Choroid plexus epithelial cell (primary cell): ENCODE data around the gene ZNF268.

Experiments used
- DNase-seq: peaks from one replicate; pipeline ENCODE4 v3.0.0-alpha.2; 2010; ENCODE audit warnings: low read depth
- H3K4me3 ChIP-seq: 2 replicates; pipeline ENCODE4 v1.5.1; 2011; ENCODE audit warnings: low read depth, mild to moderate bottlenecking, control low read depth, low read length, moderate library complexity
- CTCF ChIP-seq: conservative IDR thresholded peaks from 2 replicates; pipeline ENCODE4 v1.5.1; 2011; ENCODE audit warnings: low read depth, mild to moderate bottlenecking, control low read depth, inconsistent platforms, low read length, moderate library complexity

Gene ZNF268

DNA sequence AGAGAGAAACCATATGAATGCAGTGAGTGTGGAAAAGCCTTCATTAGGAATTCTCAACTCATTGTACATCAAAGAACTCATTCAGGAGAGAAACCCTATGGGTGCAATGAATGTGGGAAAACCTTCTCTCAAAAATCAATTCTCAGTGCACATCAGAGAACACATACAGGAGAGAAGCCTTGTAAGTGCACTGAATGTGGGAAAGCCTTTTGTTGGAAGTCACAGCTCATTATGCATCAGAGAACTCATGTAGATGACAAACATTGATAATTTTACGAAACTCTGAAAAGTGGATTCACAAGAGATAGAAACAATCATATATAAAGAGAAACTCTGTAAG is 22.9 kb downstream of the ZNF268 start:
- no peak for DNase-seq
- no peak overlapping the region for H3K4me3 ChIP-seq
- no peak for TF ChIP-seq CTCF

- no peak for TF ChIP-seq CTCF
- no peak for DNase-seq
- H3K4me3 ChIP-seq, result no peak overlapping the region
Measured at GRCh38 chr12:133206390-133206789, 25.1 kb downstream of the ZNF268 start.

- no peak for DNase-seq
- no peak overlapping the region for H3K4me3 ChIP-seq
- TF ChIP-seq CTCF, result no peak
Measured at GRCh38 chr12:133215724-133216123, 34.4 kb downstream of the ZNF268 start.

GRCh38 chr12:133217219-133217618 is 35.9 kb downstream of the ZNF268 start:
- no peak for TF ChIP-seq CTCF
- DNase-seq, result no peak
- no peak overlapping the region for H3K4me3 ChIP-seq

- H3K4me3 ChIP-seq, result no peak overlapping the region
- DNase-seq, result no peak
- no peak for TF ChIP-seq CTCF
Measured at GRCh38 chr12:133220521-133220920, 39.2 kb downstream of the ZNF268 start.

- TF ChIP-seq CTCF, result no peak
- DNase-seq, result no peak
- no peak overlapping the region for H3K4me3 ChIP-seq
Measured at GRCh38 chr12:133221241-133221640, 39.9 kb downstream of the ZNF268 start.

- no peak for TF ChIP-seq CTCF
- no peak overlapping the region for H3K4me3 ChIP-seq
- DNase-seq, result no peak
Measured at GRCh38 chr12:133222211-133222610, 40.9 kb downstream of the ZNF268 start.
